SJSA1 (cell line): ENCODE data around the gene ZNF729. TPM values are rescaled to one million over a fixed set of nuclear protein-coding genes. Genes with fewer than 3 reads are reported as not detected.
"Not testable (repeated sequence)": the region's sequence is repeated elsewhere in the genome, so short reads cannot be mapped to it uniquely, and the experiment has no call there.

Experiments
- DNase-seq, 2 experiments: peaks; one replicate each; pipeline ENCODE4 v3.0.0-alpha.2; 2015 to 2020; ENCODE audit warnings: low spot score in 2 of 2, low read depth in 1 of 2
- H3K27ac ChIP-seq: fragments of 250-450 bp; sonication (Bioruptor Pico); 2 replicates; pipeline ENCODE4 v1.5.1; 2020; ENCODE audit warnings: mild to moderate bottlenecking, moderate library complexity
- H3K27me3 ChIP-seq: fragments of 250-450 bp; sonication (Bioruptor Pico); replicated peaks from 2 replicates; pipeline ENCODE4 v1.5.1; 2020; ENCODE audit warnings: mild to moderate bottlenecking, moderate library complexity
- H3K36me3 ChIP-seq: fragments of 250-450 bp; sonication (Bioruptor Pico); 2 replicates; pipeline ENCODE4 v1.5.1; 2020; ENCODE audit warnings: mild to moderate bottlenecking
- H3K4me1 ChIP-seq: fragments of 250-450 bp; sonication (Bioruptor Pico); replicated peaks from 2 replicates; pipeline ENCODE4 v1.6.1; 2021; ENCODE audit warnings: mild to moderate bottlenecking
- H3K4me3 ChIP-seq: fragments of 250-450 bp; sonication (Bioruptor Pico); 2 replicates; pipeline ENCODE4 v1.5.1; 2020; ENCODE audit warnings: mild to moderate bottlenecking
- H3K9me3 ChIP-seq: fragments of 250-450 bp; sonication (Bioruptor Pico); replicated peaks from 2 replicates; pipeline ENCODE4 v1.5.1; 2020; ENCODE audit warnings: mild to moderate bottlenecking
- total RNA-seq: library from RNA; depleted of rRNA; stranded (reverse); fragments of >200 nt; shearing (Covaris generic); gene quantifications from 2 replicates; pipeline ENCODE4 v1.2.3, GENCODE V29; 2014; rRNA removed

The ZNF729 gene
- not detected in 2 replicates for total RNA-seq

- no peak for DNase-seq
- H3K36me3 ChIP-seq, result no peaks in the 10 kb centered on the region
These were observed at the start of gene ZNF729 for GRCh38 chr19:22286151-22286810. Gene ZNF729, plus strand, starts transcription at chr19:22286441. Its CDS starts 85 bp downstream, at chr19:22286526.

GRCh38 chr19:22256856-22257255 is 29.4 kb upstream of the ZNF729 start:
- H3K27ac ChIP-seq, result no peak overlapping the region
- no peak overlapping the region for H3K4me3 ChIP-seq
- no peaks in the 10 kb centered on the region for H3K4me1 ChIP-seq
- no peak for DNase-seq
- H3K27me3 ChIP-seq, result no peaks in the 10 kb centered on the region
- peaks cover 12% of the 10 kb centered on the region for H3K9me3 ChIP-seq
- H3K36me3 ChIP-seq, result no peaks in the 10 kb centered on the region

More at GRCh38 chr19:22286151-22286810, at the start of gene ZNF729:
- Histone ChIP-seq H3K9me3 (no peaks in the 10 kb centered on the region), H3K27me3 (no peaks in the 10 kb centered on the region), H3K4me1 (no peaks in the 10 kb centered on the region), H3K4me3 (no peak within 1 kb of the TSS), H3K27ac (no peak within 1 kb of the TSS)

GRCh38 chr19:22257381-22257780 is 28.9 kb upstream of the ZNF729 start:
- Histone ChIP-seq H3K36me3 (no peaks in the 10 kb centered on the region), H3K9me3 (peaks cover 10% of the 10 kb centered on the region), H3K4me1 (no peaks in the 10 kb centered on the region), H3K27ac (no peak overlapping the region), H3K27me3 (no peaks in the 10 kb centered on the region), H3K4me3 (no peak overlapping the region)
- DNase-seq, result no peak

GRCh38 chr19:22257916-22258315 is 28.3 kb upstream of the ZNF729 start:
- H3K27ac ChIP-seq, result no peak overlapping the region
- H3K4me1 ChIP-seq, result no peaks in the 10 kb centered on the region
- peaks cover 10% of the 10 kb centered on the region for H3K9me3 ChIP-seq
- no peak for DNase-seq
- no peaks in the 10 kb centered on the region for H3K27me3 ChIP-seq
- H3K36me3 ChIP-seq, result no peaks in the 10 kb centered on the region
- H3K4me3 ChIP-seq, result no peak overlapping the region

DNA sequence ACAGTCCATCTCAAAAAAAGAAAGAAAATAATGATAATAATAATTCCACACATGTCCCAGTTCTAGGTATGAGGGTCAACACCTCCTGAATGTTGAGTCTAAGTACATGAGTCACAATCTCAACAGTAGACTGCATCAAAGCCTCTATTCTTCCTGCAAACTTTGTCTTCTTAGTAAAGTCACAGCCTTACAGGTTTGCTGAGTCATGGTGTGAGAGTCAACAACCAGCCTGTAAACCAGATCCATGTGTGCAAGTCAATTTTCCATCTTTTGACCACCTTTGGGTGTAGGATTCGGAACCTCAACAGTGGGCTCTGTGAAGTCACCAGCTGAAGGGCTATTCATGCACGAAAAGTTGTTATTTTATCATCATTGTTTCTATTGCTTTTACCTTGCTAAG is 25.7 kb upstream of the ZNF729 start:
- Histone ChIP-seq H3K27ac (no peak overlapping the region), H3K4me1 (no peaks in the 10 kb centered on the region), H3K36me3 (no peaks in the 10 kb centered on the region), H3K27me3 (no peaks in the 10 kb centered on the region), H3K9me3 (peaks cover 10% of the 10 kb centered on the region), H3K4me3 (no peak overlapping the region)
- DNase-seq, result no peak

DNA sequence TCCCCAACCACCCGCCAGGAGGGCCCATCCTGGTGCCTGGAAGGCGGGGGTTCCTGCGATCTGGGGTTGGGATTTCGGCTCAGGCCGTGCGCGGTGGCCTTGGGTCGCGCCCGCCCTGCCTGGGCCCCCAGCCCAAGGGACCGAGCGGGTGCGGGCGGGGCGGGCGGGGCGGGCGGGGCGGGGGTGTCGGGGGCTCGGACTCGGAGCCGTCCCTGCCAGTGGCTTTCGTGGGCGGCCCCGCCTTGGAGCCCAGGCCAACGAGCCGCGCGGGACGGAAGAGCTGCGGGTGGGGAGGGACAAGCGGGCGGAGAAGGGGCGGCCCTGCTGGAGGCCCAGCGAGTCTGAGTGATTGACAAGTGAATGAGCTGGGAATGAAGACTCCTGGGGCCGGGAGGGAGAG is 24.6 kb upstream of the ZNF729 start:
- H3K27ac ChIP-seq, result no peak overlapping the region
- H3K4me3 ChIP-seq, result no peak overlapping the region
- H3K36me3 ChIP-seq, result no peaks in the 10 kb centered on the region
- no peak for DNase-seq
- H3K27me3 ChIP-seq, result no peaks in the 10 kb centered on the region
- peaks cover 10% of the 10 kb centered on the region for H3K9me3 ChIP-seq
- no peaks in the 10 kb centered on the region for H3K4me1 ChIP-seq

GRCh38 chr19:22263121-22263520 is 23.1 kb upstream of the ZNF729 start:
- no peak overlapping the region for H3K4me3 ChIP-seq
- no peak for DNase-seq
- H3K27me3 ChIP-seq, result no peaks in the 10 kb centered on the region
- H3K36me3 ChIP-seq, result no peaks in the 10 kb centered on the region
- H3K27ac ChIP-seq, result no peak overlapping the region
- no peaks in the 10 kb centered on the region for H3K4me1 ChIP-seq
- 0 out of 2 replicates have a peak, but pooled peaks cover 3% of the 10 kb centered on the region for H3K9me3 ChIP-seq

- not testable (repeated sequence) for H3K4me3 ChIP-seq, DNase-seq, H3K36me3 ChIP-seq, H3K9me3 ChIP-seq, H3K27me3 ChIP-seq, H3K4me1 ChIP-seq, H3K27ac ChIP-seq
These were observed 35.3 kb downstream of the ZNF729 start for GRCh38 chr19:22321554-22321953.

- H3K4me3 ChIP-seq, result no peak overlapping the region
- no peaks in the 10 kb centered on the region for H3K36me3 ChIP-seq
- no peaks in the 10 kb centered on the region for H3K4me1 ChIP-seq
- H3K9me3 ChIP-seq, result peaks cover 8% of the 10 kb centered on the region; the same call in 1 of the 2 replicates
- no peaks in the 10 kb centered on the region for H3K27me3 ChIP-seq
- DNase-seq, result no peak
- no peak overlapping the region for H3K27ac ChIP-seq
These were observed 40.0 kb downstream of the ZNF729 start for GRCh38 chr19:22326219-22326618.

DNA sequence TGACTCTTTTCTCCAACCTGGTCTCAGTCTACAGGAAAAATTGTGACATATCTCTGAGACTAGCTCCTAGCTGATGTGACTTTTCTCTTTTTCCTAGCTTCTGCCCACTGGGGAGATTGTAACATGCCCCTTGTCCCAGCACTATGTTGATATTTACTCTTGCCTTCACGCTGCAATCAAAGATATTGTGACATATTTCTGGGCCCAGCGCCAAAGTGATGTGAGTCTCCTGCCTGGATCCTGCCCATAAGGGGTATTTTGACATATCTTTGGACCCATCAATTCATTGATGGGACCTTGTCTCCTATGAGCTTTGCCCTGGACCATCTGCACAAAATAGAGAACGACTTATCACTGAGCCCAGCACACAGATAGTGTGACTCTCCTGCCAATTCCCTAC is 41.1 kb downstream of the ZNF729 start:
- Histone ChIP-seq H3K27ac (no peak overlapping the region), H3K4me3 (no peak overlapping the region), H3K9me3 (peaks cover 8% of the 10 kb centered on the region; the same call in 1 of the 2 replicates), H3K4me1 (no peaks in the 10 kb centered on the region), H3K27me3 (no peaks in the 10 kb centered on the region), H3K36me3 (no peaks in the 10 kb centered on the region)
- no peak for DNase-seq

GRCh38 chr19:22331521-22331920 is 45.3 kb downstream of the ZNF729 start:
- Histone ChIP-seq H3K9me3 (peaks cover 5% of the 10 kb centered on the region), H3K27ac (no peak overlapping the region), H3K36me3 (no peaks in the 10 kb centered on the region), H3K27me3 (no peaks in the 10 kb centered on the region), H3K4me3 (no peak overlapping the region), H3K4me1 (no peaks in the 10 kb centered on the region)
- no peak for DNase-seq

DNA sequence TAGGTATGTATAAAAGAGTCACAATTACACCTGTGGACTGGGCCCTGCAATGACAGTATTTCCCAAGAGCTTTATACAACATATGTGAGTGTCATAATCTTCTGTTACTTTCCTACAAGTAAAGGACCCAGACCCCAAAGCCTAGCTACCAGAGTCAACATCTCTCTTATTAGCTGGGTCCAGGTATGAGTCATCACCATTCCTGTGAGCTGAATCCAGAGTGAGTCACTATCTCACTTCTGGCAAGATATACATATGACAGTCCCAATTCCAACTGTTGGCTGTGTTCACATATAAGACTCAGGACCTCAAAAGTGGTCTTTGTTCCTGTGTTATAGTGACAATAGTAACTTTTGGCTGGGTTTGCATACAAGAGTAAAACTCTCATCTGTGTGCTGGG is 46.7 kb downstream of the ZNF729 start:
- H3K9me3 ChIP-seq, result no peaks in the 10 kb centered on the region; the same call in none of the 2 replicates
- DNase-seq, result no peak

GRCh38 chr19:22335716-22336115 is 49.5 kb downstream of the ZNF729 start:
- Histone ChIP-seq H3K9me3 (no peaks in the 10 kb centered on the region; the same call in 1 of the 2 replicates), H3K4me1 (no peaks in the 10 kb centered on the region), H3K27me3 (no peaks in the 10 kb centered on the region), H3K4me3 (no peak overlapping the region), H3K36me3 (no peaks in the 10 kb centered on the region), H3K27ac (no peak overlapping the region)
- peak in 1 of 2 experiments; percentile 8 for DNase-seq

More for the DNA sequence above, 46.7 kb downstream of the ZNF729 start:
- Histone ChIP-seq H3K36me3 (no peaks in the 10 kb centered on the region), H3K27ac (no peak overlapping the region), H3K27me3 (no peaks in the 10 kb centered on the region), H3K4me3 (no peak overlapping the region), H3K4me1 (no peaks in the 10 kb centered on the region)

GRCh38 chr19:22354665-22355064 is 68.4 kb downstream of the ZNF729 start:
- DNase-seq, result no peak
- H3K36me3 ChIP-seq, result no peaks in the 10 kb centered on the region
- no peak overlapping the region for H3K27ac ChIP-seq
- no peak overlapping the region for H3K4me3 ChIP-seq
- H3K27me3 ChIP-seq, result no peaks in the 10 kb centered on the region
- H3K9me3 ChIP-seq, result no peaks in the 10 kb centered on the region
- no peaks in the 10 kb centered on the region for H3K4me1 ChIP-seq
